C4-2B (cell line): ENCODE data around the gene NRP1.

Experiments used
- CTCF ChIP-seq: fragments of 450-650 bp; conservative IDR thresholded peaks from 2 replicates; pipeline ENCODE4 v1.5.1; 2017; ENCODE audit warnings: mild to moderate bottlenecking
- ZFX ChIP-seq: fragments of 450-650 bp; IDR thresholded peaks from 2 replicates; pipeline ENCODE4 v1.6.1; 2017

- TF ChIP-seq CTCF (no peak), ZFX (no peak)
These were observed 48.1 kb downstream of the NRP1 start for GRCh38 chr10:33286157-33286934.
